ENCODE data around the gene RCC1.
"Not testable (repeated sequence)": the region's sequence is repeated elsewhere in the genome, so short reads cannot be mapped to it uniquely, and the experiment has no call there.

Gene RCC1

DNA sequence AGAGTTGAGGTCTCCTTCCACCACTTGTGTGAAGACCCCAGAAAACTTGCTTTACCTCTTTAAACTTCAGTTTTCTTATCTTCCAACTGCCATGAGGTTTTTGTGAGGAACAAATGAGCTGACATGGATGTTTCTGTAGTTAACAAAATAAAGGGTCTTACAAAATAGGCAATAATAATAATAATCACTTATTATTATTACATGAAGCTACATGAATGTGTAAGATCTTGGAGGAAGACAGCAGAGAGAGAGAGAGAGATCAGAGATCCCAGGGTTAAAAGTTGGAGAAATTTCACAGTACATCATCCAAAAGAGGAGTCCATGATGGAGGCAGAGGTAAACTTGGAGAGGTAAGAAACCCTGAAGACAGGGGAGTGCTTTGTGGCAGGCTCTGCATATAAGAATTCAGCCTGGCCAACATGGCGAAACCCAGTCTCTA is 10.7 kb downstream of the RCC1 start:
- TF ChIP-seq POLR2A (IDR thresholded peaks at IDR 0.05; ENCODE audit: low read depth, low read length) (no peak), POLR2AphosphoS5 (IDR thresholded peaks at IDR 0.05; ENCODE audit: low read depth, low read length) (no peak), TAF1 (IDR thresholded peaks at IDR 0.05; ENCODE audit: borderline replicate concordance, low read depth, low read length) (no peak)
- FAIRE-seq (no peak), DNase-seq (ENCODE audit: insufficient read length) (no peak)

DNA sequence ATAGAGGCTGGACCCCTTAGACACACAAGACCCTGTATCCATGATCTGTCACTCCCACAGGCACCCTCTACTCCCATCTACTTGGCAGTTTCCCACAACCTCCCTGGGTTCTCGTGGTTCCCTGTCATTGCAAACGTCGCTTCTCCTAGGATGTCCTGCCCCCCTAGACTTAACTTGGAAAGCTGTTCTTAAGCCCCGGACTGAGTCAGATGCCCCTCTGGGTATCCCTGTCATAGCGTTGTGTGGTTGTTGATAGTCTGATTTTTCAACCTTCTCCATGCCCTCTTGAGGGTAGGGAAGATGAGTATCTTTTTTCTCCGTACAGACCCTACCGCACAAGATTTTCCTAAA is 11.8 kb downstream of the RCC1 start:
- no peak for TF ChIP-seq POLR2A (IDR thresholded peaks at IDR 0.05; ENCODE audit: low read depth, low read length)
- TF ChIP-seq POLR2AphosphoS5 (IDR thresholded peaks at IDR 0.05; ENCODE audit: low read depth, low read length): no peak
- no peak for TF ChIP-seq TAF1 (IDR thresholded peaks at IDR 0.05; ENCODE audit: borderline replicate concordance, low read depth, low read length)
- DNase-seq (ENCODE audit: insufficient read length) (no peak), FAIRE-seq (peak; percentile 58)

DNA sequence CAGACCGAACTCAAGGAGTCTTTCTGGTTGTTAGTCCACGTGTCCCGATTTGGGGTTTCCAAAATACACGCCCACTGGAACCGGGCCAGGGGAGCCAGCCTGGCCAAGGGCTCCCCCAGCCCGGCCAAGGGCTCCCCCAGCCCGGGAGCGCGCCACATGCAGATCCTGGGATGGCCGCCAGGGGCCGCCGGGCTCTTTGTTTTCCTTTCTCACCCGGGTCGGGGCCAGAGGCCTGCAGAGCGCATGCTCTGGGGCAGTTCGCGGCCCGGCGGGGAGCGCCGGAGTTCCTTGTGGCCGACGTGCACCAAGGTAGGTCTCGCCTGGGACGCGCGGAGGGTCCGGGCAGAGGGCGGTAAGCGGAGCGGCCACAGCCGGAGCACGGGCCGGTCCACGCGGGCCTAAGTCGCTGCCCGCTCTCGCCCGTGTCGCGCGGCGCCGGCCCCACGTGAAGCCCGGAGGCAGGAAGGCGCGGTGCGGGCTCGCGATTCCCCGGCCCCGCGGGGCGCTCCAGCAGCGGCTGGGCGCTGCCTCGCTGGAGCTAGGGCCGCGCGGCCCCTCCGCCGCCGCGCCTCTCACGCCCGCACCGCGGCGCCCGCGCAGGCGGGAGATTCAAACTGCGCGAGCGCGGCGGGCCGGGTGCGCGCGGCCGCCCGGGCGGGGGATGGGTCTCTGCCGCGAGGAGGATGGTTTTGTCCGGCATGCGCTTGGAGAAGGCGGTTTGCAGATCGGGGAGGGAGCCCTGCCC is 12.3 kb downstream of the RCC1 start:
- peak; percentile 49; the same call in 1 of the 2 replicates for TF ChIP-seq POLR2AphosphoS5 (IDR thresholded peaks at IDR 0.05; ENCODE audit: low read depth, low read length)
- TF ChIP-seq TAF1 (IDR thresholded peaks at IDR 0.05; ENCODE audit: borderline replicate concordance, low read depth, low read length): 0 out of 2 replicates have a peak, but pooled peaks have one; percentile 30
- TF ChIP-seq POLR2A (IDR thresholded peaks at IDR 0.05; ENCODE audit: low read depth, low read length): peak; percentile 81
- peak; percentile 57 for FAIRE-seq
- peak; percentile 90 for DNase-seq (ENCODE audit: insufficient read length)

DNA sequence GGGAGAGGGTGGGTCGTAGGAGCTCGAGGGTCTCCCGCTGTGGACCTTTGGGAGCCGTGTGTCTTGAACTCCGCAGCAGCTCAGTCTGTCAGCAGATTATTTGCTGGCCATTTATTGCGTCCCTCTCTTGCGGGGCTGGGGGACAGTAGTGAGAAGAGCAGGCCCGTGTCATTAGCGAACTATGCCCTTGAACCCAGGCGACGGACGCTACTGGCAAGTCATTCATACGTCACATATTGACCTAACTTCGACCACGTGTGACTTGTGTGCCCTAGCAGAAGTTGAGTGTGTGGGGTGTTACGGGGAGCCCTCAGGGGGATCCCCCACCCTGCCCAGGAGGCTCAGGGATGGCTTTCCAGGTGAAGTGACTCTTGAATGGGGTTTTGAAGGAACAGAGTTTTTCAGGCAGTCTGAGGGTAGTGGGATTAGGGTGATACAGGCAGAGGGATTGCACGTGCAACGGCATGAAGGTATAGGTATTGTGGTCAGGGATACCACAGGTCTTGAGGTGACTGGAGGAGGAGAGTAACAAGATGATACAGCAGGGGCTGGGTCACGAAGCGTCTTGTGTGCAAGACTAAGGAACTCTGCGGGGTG is 13.0 kb downstream of the RCC1 start:
- no peak for DNase-seq (ENCODE audit: insufficient read length)
- TF ChIP-seq TAF1 (IDR thresholded peaks at IDR 0.05; ENCODE audit: borderline replicate concordance, low read depth, low read length) (no peak), POLR2A (IDR thresholded peaks at IDR 0.05; ENCODE audit: low read depth, low read length) (no peak), POLR2AphosphoS5 (IDR thresholded peaks at IDR 0.05; ENCODE audit: low read depth, low read length) (no peak)
- FAIRE-seq: peak; percentile 80

DNA sequence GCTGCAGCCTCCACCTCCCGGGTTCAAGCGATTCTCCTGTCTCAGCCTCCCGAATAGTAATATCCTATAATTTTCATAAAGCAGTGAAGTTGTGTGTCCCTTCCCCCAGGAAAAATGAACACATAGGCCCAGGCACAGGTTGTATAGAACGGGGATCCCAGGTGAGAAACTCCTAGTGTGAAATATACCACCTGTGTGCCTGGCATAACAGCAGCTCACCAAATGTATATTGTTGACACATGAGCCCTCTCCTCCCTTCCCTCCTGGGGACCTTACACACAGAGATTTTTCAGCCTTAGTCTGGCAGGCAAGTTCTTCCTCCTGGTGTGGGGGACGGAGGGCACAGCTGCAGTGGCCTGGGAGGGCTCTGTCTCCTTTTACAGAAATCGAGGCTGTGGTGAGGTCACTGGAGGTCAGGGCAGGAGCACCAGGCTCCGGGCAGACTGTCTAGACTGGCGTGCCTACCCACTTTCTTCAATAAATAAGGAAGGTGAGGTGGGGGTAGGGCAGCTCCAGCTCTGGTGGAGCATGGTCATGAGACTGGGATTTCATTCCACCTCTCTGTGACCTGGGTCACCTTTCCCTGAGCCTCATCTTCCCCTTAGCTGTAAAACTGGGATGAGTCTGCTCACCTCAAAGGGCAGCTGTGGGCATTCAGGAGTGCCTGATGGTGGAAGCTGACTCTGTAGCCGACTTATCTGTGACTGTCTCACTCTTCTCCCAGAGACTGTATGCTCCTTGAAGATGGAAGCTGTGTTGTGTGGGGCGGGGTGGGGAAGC is 14.3 kb downstream of the RCC1 start:
- no peak for DNase-seq (ENCODE audit: insufficient read length)
- TF ChIP-seq POLR2AphosphoS5 (IDR thresholded peaks at IDR 0.05; ENCODE audit: low read depth, low read length) (no peak), TAF1 (IDR thresholded peaks at IDR 0.05; ENCODE audit: borderline replicate concordance, low read depth, low read length) (no peak), POLR2A (IDR thresholded peaks at IDR 0.05; ENCODE audit: low read depth, low read length) (no peak)
- no peak for FAIRE-seq

DNA sequence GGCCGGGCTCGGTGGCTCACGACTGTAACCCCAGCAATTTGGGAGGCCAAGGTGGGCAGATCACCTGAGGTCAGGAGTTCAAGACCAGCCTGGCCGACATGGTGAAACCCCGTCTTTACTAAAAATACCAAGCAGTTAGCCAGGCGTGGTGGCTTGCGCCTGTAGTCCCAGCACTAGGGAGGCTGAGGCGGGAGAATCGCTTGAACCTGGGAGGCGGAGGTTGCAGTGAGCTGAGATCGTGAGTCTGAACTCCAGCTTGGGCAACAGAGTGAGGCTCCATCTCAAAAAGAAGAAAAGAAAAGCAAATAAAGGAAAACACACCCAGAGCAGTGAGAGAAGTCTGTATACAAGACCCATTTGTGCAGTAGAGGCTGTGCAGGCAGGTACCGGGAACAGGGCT is 15.0 kb downstream of the RCC1 start:
- not testable (repeated sequence) for DNase-seq (ENCODE audit: insufficient read length); FAIRE-seq

DNA sequence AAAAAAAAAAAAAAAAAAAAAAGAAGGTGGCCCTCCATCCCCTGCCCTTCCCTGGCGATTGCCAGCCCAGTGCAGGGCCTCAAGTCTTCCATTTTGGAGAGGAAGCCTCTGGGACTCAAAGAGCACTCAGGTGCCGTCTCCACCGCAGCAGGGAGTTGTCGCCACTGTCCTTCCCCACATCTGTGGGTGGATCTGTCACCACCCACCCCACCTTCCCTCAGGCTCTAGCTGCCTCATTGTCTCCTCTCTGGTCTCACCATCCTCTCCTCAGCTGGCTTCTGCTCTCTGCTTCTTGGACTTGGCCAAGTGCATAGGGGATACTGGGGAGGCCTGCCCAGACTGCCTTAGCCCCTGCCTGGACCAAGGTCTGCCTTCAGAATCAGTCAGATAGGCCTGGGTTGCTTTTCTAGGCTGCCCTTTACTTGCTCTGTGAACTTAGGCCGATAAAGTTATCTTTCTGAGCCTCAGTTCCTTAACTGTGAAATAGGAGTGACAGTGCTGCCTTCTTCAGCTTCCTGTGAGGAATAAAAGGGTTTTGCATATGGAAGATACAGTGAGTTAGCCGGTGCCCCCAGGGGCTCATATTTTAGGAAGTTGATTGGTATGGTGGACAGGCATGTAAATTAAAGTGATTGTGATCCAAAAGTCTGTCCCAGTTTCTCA is 15.8 kb downstream of the RCC1 start:
- TF ChIP-seq POLR2A (IDR thresholded peaks at IDR 0.05; ENCODE audit: low read depth, low read length) (no peak), TAF1 (IDR thresholded peaks at IDR 0.05; ENCODE audit: borderline replicate concordance, low read depth, low read length) (no peak), POLR2AphosphoS5 (IDR thresholded peaks at IDR 0.05; ENCODE audit: low read depth, low read length) (no peak)
- no peak for DNase-seq (ENCODE audit: insufficient read length)
- no peak for FAIRE-seq

DNA sequence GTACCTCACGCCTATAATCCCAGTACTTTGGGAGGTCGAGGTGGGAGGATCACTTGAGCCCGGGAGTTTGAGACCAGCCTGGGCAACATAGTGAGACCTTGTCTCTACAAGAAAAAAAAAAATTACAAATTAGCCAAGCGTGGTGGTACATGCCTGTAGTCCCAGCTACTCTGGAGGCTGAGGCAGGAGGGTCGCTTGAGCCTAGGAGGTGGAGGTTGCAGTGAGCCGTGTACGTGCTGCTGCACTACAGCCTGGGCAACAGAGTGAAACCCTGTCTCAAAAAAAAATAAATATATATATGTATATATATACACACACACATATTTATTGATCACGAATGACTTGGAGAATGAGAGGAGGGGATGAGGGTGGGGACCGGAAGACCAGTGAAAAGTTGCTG is 16.7 kb downstream of the RCC1 start:
- FAIRE-seq; DNase-seq (ENCODE audit: insufficient read length): not testable (repeated sequence)

DNA sequence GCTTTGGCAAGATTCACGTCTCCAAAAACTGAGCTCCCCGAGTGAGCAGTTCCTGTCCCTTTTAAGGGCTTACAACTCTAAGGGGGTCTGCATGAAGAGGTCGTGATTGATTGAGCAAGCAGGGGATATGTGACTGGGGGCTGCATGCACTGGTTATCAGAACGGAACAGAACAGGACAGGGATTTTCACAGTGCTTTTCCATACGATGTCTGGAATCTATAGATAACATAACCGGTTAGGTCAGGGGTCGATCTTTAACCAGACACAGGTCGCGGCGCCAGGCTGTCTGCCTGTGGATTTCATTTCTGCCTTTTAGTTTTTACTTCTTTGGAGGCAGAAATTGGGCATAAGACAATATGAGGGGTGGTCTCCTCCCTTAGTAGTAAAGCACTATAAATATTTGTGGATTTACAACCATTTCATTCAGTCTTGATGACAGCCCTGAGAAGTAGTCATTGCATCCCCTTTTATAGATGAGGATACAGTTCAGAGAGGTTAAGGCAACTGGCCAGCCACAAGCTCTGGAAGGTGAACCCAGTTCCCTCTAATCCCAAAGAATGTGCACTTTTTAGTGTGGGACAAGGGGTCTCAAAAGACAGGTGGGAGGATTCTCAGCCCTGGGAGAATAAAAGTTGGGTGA is 19.3 kb downstream of the RCC1 start:
- not testable (repeated sequence) for FAIRE-seq; DNase-seq (ENCODE audit: insufficient read length)

DNA sequence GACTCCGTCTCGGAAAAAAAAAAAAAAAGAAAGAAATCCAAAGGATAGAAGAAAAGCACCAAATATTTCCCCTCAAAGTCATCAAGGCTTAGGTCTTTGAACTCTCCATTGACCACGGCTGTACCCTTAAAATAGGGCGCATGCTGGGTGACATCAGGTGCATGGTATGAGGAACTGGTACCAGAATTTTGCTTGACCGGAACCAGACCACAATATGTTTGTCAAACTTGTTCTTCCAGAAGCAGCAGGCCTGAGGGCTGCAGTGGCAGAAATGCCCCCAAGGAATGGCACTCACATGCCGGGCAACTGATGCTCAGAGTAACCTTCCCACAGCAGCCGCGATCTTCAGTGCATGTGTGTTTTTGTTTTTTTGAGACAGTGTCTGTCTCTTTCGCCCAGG is 21.0 kb downstream of the RCC1 start:
- no peak for TF ChIP-seq TAF1 (IDR thresholded peaks at IDR 0.05; ENCODE audit: borderline replicate concordance, low read depth, low read length)
- TF ChIP-seq POLR2A (IDR thresholded peaks at IDR 0.05; ENCODE audit: low read depth, low read length): no peak
- no peak for TF ChIP-seq POLR2AphosphoS5 (IDR thresholded peaks at IDR 0.05; ENCODE audit: low read depth, low read length)
- no peak for FAIRE-seq
- DNase-seq (ENCODE audit: insufficient read length): no peak

DNA sequence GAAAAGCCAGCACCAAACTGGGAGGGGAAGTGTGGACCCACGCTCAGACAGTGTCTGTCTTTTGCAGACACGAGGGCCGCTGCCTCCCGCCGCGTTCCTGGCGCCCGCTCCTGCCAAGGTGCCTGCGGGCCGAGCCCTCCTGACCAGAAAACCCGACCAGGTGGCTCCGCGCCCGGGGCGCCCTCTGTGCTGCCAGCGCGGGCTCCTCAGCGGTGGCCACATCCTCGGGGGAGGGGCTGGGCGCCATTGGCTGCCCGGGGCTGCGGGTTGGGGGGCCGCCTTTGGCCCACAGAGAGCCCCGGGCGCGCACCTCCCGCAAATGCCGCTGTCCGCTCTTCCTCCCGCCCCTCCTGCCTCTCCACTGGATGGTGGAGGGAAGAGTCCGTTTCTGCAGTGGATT is 24.6 kb downstream of the RCC1 start:
- no peak for TF ChIP-seq POLR2AphosphoS5 (IDR thresholded peaks at IDR 0.05; ENCODE audit: low read depth, low read length)
- TF ChIP-seq POLR2A (IDR thresholded peaks at IDR 0.05; ENCODE audit: low read depth, low read length): no peak
- TF ChIP-seq TAF1 (IDR thresholded peaks at IDR 0.05; ENCODE audit: borderline replicate concordance, low read depth, low read length): no peak
- DNase-seq (ENCODE audit: insufficient read length) (no peak), FAIRE-seq (no peak)
